ENCODE measurements around the gene MAGEC1.
"Not testable (repeated sequence)": the region's sequence is repeated elsewhere in the genome, so short reads cannot be mapped to it uniquely, and the experiment has no call there.

Gene MAGEC1, protein sequence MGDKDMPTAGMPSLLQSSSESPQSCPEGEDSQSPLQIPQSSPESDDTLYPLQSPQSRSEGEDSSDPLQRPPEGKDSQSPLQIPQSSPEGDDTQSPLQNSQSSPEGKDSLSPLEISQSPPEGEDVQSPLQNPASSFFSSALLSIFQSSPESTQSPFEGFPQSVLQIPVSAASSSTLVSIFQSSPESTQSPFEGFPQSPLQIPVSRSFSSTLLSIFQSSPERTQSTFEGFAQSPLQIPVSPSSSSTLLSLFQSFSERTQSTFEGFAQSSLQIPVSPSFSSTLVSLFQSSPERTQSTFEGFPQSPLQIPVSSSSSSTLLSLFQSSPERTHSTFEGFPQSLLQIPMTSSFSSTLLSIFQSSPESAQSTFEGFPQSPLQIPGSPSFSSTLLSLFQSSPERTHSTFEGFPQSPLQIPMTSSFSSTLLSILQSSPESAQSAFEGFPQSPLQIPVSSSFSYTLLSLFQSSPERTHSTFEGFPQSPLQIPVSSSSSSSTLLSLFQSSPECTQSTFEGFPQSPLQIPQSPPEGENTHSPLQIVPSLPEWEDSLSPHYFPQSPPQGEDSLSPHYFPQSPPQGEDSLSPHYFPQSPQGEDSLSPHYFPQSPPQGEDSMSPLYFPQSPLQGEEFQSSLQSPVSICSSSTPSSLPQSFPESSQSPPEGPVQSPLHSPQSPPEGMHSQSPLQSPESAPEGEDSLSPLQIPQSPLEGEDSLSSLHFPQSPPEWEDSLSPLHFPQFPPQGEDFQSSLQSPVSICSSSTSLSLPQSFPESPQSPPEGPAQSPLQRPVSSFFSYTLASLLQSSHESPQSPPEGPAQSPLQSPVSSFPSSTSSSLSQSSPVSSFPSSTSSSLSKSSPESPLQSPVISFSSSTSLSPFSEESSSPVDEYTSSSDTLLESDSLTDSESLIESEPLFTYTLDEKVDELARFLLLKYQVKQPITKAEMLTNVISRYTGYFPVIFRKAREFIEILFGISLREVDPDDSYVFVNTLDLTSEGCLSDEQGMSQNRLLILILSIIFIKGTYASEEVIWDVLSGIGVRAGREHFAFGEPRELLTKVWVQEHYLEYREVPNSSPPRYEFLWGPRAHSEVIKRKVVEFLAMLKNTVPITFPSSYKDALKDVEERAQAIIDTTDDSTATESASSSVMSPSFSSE

DNA sequence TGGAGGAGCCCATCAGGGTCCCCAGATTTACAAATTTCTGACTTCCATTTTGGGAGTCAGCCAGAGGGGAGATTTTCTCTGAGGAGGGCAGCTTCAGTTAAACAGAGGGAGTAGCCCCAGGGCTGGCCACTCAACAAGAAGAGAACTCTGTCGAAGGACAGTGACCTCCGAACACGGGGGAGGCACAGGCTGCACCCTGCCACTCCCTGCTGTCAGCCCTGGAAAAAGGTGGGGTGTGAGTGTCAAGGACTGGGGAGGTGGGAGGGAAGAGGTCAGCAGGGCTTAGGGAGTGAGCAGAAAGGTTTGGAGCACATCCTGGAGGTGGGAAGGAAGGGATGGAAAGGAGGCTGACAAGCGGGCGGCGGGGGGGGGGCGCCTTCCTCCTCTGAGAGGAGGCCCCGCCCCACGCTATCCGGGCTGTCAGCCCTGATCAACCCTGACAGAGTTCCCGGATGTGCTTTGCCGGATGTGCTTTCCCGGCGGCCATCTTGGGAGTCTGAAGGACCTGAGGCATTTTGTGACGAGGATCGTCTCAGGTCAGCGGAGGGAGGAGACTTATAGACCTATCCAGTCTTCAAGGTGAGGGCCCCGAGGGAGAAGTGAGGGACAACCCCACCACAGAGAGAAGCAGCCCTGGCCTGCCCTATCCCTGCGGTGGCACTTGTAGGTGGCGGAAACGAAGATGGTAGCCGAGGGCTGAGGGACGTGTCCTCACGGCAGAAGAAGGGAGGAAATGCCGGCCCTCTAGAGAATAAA lies at the start of gene MAGEC1:
TSS of gene MAGEC1 (plus strand) at position 495 of the 756 bp plus-strand sequence. CDS start 1,179 bp downstream, outside the sequence.
- DNase-seq (ENCODE audit: low spot score), result no peak

DNA sequence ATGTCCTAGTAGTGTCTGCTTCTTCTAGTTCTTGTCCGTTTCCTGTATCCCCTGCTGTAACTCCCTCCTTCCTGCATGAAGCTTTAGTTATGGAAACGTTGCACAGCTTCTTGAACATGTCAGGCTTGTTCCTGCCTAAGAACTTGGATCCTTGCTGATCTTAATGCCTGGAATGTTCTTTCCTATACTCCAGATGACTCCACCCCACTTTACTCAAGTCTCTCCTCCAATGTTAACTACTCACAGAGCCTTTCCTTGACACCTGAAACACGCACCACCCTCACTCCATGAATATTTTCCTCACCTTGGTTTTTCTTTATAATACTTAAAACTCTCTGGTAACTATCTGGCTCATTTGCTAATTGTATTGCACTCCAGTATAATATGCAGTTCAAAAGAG lies 46.2 kb upstream of the MAGEC1 start:
- no peak for DNase-seq (ENCODE audit: low spot score)

DNA sequence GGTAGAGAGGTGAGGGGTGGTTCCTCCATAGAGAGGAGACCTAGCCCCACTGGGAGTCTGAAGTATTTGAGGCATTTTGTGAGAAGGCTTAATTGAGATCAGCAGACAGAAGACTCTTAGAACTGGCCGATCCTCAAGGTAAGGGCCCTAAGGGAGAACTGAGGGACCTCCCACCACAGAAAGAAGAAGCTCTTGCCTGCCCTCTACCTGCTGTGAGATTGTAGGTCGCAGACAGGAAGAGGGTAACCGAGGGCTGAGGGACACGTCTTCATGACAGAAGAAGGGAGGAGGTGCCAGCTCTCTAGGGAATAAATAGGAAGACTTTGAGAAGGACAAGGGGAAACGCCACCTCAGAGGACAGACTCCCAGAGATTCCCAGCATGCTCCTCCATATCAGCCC lies 24.1 kb upstream of the MAGEC1 start:
- DNase-seq (ENCODE audit: low spot score), result no peak

DNA sequence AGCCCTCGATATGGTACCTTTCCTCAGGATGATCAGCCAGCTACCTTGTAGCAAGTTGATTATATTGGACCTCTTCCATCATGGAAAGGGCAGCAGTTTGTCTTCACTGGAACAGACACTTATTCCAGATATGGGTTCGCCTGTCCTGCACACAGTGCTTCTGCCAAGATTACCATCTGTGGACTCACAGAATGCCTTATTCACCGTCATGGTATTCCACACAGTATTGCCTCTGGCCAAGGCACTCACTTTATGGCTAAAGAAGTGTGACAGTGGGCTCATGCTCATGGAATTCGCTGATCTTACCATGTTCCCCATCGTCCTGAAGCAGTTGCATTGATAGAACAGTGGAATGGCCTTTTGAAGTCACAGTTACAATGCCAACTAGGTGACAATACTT lies 14.9 kb upstream of the MAGEC1 start:
- not testable (repeated sequence) for DNase-seq (ENCODE audit: low spot score)

DNA sequence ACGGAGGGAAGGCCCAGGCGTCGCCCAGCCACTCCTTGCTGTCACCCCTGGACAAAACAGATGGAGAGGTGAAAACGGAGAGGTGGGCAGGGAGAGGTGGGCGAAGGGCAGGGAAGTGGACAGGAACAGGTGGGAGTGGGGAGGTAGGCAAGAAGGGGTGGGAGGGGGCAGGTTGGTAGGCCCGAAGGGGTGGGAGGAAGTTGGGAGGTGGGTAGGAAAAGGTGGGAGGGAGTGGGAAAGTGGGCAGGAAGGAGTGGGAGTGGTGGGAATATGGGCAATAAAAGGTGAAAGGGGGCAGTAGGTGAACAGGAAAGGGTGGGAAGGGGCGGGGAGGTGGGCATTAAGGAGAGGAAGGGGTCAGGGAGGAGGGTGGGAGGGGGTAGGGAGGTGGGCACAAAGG lies 9.0 kb upstream of the MAGEC1 start:
- no peak for DNase-seq (ENCODE audit: low spot score)

DNA sequence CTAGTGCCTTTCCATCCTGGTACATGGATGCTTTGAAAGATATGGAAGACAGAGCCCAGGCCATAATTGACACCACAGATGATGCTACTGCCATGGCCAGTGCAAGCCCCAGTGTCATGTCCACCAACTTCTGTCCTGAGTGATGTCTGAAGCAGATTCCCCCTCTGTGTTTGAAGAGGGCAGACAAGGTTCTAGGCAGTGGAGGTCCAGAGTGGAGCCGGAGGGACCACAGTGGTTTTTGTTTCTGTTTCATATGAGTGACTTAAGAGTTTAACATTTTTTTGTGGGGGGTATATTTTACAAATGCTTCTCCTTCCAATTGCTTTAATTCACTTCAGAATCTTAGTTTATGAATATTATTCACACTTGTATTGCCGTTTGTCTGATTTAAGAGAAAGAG lies 6.0 kb upstream of the MAGEC1 start:
- DNase-seq (ENCODE audit: low spot score), result no peak

DNA sequence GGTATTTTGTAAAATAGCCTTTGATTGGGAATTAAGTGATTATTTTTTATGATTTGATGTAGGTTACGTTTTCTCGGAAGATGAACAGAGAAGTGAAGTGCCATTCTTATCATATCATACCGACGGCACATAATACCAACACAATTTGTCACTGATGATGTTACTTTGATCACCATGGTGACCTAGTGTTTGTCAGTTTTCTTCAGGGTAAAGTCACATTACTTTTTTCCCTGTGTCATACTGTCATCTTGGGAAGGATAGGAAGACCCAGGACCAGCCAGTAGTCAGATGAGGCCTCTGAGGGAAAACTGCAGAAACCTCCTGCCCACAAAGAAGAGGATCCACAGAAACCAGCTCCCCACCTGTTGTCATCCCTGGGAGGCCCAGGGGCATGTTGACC lies 1.3 kb upstream of the MAGEC1 start:
- no peak for DNase-seq (ENCODE audit: low spot score)

DNA sequence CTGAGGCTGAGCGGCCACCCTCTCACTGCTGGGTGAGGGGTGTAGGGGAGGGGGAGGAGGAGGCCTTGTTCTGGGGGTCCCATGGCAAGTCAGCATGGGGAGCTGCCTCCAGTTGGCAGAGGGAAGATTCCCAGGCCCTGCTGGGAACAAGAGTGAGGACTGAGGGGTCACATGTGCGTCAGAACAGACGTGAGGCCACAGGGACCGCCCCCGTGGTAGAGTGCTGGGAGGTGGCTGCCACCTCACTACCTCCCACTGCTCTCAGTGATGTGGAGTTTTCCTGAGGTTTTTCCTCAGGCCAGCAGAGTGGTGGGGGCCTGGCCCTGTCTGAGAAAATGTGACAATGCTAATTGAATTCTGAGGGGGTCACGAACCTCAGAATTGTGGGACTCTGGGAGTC lies 568 bp downstream of the MAGEC1 start:
- DNase-seq (ENCODE audit: low spot score), result no peak

DNA sequence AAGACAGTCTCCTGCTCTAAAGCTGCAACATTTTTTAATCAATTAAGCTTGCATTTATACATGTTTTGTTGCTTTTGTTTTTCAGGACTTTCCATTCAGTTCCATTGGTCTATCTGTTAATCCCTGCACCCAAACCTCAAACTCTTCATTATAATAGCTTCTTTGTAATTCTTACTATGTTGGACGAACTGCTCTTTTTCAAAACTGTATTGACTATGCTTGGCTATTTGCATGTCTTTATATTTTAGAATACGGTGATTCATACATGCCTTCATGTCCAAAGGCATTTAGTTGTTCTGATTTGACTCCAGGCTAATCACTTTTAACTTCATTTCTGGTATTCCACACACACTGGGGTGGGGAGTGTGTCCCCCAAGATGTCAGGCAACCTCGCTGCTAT lies 14.1 kb downstream of the MAGEC1 start:
- DNase-seq (ENCODE audit: low spot score), result no peak

DNA sequence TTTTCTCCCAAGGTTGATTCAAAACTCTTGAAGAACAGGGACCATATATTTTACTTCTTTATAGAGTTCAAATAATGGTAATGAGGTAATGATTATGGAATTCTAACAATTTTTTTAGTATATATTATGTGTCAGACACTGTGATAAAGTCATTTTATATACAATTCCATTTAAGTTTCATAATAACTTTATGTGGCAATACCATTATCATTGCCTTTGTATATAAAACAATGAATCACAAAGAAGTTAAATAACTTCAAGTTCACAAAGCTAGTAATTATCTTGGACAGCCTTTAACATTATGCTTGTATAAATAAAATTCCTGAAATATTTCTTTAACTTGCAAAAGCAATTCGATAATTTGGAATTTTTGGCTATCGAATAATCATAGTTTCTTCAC lies 20.6 kb downstream of the MAGEC1 start:
- DNase-seq (ENCODE audit: low spot score), result no peak

DNA sequence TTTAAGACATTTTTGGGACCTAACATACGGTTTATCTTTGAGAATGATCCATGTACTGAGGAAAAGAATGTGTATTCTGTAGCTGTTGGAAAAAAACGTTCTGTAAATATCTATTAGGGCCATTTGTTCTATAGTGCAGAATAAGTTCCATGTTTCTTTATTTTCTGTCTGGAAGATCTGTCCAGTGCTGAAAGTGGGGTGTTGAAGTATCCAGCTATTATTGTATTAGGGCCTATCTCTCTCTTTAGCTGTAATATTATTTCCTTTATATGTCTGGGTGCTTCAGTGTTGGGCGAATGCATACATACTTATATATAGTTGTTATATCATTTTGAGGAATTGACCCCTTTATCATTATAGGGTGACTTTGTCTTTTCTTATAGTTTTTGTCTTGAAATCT lies 24.7 kb downstream of the MAGEC1 start:
- no peak for DNase-seq (ENCODE audit: low spot score)

DNA sequence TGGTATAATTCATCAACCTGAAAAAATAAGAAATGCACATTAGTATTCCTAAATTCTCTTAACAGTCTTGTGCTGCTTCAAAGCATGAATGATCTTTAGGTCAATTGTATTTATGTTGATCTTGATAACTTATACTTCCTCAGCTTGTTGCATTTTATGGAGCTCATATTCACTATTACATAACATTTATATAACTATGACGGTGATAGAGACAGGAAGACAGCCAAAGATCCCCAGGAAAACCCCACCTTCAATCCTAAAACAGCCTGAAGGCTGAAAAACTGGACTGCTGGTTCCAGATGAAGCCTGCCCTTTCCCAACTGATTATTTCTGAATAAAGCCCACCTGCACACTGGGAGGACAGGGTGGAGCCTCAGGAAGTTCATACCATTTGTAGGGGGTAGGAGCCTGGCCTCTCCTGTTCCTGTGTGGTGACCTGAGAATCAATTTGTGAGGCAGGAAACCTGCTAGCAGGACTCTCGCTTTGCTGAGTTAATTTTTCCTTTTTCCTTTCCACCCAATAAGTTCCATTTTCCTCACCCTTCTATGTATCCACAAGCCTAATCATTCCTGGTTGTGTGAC lies 30.5 kb downstream of the MAGEC1 start:
- DNase-seq (ENCODE audit: low spot score), result no peak

DNA sequence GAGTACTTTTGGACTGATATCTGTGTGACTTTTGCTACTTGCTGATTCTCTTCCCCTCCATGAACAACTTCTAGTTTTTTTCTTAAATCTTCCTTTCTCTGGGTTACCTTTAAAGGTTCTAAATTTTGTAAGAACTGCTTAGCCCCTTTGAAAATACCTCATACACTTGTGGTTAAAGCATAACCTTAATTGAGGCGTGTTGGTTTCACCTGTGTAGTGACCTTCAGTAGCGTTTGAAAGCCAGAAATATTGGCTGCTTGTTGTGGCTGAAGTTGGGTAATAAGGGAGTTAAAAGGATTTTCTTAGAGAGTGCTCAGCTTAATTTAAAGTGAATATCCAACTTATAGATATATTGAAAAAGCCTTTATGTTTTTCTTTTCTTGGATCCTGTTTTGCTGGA lies 32.0 kb downstream of the MAGEC1 start:
- no peak for DNase-seq (ENCODE audit: low spot score)

DNA sequence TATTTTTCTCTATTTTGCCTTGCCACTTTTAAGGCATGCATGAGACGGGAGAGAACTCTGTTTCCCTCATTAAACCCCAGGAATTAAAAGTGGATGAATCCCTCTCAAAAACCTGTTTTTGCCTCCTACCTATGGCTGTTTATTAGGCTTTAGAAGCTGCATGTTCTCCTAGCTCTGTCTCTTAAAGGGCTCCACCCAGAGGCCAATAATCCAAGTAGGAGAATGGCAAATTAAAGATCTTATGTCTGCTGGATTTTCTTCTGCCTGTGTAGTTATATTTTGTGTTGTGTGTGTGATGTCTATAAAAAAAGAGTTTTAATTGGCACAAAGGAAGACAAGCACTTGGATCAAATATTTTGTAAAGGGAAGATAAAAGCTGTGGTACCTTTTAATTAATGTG lies 32.4 kb downstream of the MAGEC1 start:
- DNase-seq (ENCODE audit: low spot score), result no peak

DNA sequence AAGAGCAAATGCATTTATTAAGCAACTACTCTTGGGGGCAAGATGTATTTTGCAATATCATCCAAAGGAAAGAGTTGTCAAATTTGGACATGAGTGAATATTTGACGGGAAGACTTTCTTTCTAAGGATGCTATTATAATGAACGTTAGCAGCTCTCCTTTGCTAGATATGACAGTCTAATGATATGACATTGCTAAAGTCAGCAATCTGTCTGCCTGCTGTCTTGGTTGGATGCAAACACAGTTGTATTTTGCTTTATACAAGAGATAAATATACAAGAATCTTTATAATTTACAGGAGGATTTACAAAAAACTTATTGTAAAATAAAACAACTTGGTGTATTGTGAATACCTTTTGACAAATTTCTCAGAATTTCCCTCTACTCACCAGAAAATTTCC lies 37.5 kb downstream of the MAGEC1 start:
- no peak for DNase-seq (ENCODE audit: low spot score)

DNA sequence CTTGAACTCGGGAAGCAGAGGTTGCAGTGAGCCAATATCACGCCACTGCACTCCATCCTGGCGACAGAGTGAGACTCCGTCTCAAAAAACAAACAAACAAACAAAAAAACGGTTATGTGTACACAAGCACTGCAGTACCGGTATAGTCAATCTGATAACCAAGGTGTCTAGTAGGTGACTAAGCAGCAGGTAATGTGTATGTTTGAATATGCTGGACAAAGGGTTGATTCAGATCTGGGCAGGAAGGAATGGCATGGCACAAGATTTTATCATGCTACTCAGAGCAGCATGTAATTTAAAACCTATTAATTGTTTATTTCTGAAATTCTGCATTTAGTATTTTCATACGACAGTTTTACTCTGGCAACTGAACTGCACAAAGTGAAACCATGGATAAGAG lies 41.7 kb downstream of the MAGEC1 start:
- no peak for DNase-seq (ENCODE audit: low spot score)

DNA sequence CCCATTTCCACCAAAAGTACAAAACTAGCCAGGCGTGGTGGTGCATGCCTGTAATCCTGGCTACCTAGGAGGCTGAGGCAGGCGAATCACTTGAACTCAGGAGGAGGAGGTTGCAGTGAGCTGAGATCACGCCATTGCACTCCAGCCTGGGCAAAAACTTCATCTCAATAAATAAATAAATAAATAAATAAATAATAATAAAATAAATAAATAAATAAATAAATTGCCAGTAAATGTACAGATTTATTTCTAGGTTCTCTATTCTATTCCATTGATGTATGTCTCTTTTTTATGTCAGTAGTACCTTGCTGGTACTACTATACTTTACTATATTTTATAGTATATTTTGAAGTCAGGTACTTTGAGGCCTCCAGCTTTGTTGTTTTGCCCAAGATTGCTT lies 43.7 kb downstream of the MAGEC1 start:
- DNase-seq (ENCODE audit: low spot score), result no peak

DNA sequence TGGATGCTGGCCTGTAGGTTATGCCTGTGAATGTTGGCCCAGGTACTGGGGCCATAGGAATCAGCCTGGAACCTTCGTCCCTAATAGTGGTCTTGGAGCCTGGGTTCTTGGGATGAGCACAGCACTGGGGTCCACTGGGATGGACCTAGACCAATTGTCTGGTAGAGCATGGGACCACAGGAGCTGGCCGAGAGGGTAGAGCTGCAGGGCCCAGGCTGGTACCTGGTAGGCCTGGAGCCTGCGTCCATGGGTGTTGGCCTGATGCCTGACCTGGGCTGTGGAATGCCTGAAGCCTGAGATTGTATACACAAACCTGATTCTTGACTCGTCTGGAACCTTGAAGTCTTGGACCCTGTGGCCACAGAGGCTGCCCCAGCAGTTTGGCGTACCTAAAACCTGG lies 48.9 kb downstream of the MAGEC1 start:
- DNase-seq (ENCODE audit: low spot score), result no peak

DNA sequence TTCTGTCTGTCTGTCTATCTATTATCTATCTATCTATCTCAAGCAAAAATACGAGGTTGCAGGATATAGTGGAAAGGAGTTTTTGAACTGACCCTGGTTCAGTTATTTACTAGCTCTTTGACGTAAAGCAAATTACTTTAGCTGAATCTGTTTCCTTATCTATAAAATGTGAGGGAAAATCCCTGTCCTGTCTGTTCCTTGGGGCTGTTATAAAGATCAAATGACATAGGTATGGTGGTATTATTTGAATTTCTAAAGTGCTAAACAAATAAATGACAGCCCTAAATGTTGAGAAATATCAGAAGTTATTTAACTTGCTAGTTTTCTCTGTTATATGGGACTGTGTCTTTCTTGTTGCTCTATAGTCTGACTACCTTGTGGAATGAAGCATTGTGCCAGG lies 55.0 kb downstream of the MAGEC1 start:
- no peak for DNase-seq (ENCODE audit: low spot score)
